Measurements from ENCODE around the gene FAM221B.

FAM221B gene

DNA sequence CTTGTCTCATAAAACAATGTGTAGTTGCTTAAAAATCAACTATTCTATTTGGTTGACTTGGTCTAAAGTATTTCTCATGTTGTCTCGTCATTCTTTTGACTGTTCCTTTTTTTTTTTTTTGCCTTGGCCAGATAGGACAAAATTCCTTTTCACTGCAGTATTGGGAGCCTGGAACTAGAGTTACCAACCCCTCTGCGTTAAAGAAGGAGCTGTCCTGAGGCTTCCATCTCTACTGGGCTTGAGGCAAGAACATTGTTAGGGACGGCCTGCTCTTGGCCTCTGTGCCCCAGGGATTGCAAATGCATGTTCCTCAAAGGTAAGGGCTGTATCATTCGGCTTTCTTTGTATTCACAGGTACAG is 38.5 kb downstream of the FAM221B start:
- DNase-seq: no peak

DNA sequence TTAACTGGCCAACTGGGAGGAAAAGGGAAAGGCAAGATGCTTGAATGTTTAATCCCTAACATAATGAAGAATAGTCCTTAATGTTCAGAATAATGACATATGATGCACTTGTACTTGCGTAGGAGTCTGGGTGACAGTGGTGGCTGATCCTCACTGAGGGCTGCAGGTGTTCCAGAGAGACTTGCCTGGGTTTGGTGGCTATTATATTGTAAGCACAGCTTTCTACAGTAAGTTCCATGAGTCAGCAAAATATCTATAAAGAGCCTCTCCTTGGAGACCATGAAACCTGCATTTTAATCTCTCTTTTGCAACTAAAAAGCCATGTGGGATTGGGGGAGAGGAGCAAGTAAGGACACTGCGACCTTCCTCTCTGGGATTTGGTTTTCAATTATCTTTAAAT is 39.0 kb downstream of the FAM221B start:
- no peak for DNase-seq

DNA sequence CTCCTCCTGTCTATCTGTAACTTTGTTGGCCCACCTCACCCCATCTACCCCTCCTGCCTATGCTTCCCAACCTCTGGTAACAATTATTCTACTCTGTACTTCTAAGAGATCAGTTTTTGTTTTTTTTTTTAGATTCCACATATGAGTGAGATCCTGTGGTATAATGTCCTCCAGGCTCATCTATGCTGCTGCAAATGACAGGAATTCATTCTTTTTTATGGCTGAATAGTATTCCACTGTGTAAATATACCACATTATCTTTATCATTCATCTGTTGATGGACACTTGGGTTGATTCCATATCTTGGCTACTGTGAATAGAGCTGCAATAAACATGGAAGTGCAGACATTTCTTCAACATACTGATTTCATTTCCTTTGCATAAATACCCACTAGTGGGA is 45.1 kb downstream of the FAM221B start:
- DNase-seq: no peak

GRCh38 chr9:35781066-35781465 is 47.5 kb downstream of the FAM221B start:
- DNase-seq: no peak

DNA sequence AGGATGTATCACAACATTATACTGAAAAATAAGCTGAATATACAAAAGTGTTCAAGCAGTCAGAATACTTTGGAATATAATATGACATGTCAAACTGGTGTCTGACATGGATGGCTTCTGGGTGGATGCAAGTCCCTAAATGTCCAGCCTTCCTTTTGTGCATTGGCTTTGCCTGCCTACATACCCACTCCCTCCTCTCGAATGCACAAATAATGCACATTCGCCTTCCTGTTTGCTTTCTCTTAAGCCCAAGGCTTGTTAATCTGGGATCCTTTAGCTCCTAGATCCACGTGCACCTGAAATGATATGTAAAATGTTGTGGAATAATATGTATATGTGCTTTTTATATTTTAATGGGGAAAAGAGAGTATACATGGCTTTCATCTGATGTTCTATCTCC is 50.0 kb downstream of the FAM221B start:
- DNase-seq: no peak

GRCh38 chr9:35776018-35776417 is 52.5 kb downstream of the FAM221B start:
- peak; percentile 89 for DNase-seq

DNA sequence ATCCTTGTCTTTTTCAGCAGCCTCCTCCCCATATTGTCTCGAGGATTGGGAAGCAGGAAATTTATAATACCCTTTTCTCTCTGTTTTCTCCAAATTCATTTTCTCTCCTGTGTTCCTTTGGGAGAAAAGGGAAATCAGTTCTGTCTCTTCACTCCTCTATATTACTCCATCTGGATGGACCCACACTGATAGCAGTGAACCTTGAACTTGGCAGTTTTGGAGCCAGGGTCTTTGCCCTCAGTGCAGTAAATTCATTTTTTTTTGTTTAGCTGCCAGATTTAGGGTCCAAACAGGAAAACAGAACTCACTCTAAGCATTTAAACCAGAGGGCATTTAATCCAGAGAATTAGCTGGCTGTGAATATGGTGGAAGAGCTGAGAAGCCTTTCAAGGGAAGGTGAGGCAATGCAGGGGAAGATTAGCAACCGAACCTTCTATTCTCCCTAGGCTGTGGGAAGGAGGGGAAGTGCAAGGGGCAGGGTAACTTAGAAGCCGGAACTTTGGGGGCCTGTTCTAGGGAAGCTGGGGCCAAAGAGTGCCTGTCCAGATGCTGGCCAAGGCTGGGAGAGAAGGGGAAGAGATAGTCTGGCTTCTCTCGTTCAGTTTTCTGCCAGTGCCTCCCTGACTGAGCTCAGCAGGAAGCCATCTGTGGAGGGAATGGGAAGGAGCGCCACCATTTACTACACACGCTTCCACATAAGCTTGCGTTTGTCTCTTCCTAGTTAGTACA is 53.5 kb downstream of the FAM221B start:
- DNase-seq: peak; percentile 28

DNA sequence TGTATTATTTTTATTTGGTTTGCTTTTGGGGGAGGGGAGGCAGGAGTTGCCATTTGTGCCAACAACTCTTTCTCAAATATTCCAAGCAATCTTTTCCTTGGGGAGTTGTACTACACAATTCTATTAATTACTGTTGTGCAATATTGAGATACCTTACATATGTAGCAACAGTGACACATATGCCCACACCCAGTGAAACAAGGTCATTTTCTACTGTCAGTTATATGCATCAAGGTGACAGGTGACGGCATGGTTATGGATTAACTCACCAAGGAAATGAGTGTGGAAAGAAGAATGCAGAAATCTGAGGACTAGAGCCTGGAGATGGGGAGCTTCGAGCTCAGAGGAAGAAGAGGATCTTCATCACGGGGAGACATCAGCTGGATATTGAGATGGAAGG is 56.6 kb downstream of the FAM221B start:
- DNase-seq: peak; percentile 55

- peak; percentile 84 for DNase-seq
Observed at GRCh38 chr9:35771534-35771933, 57.0 kb downstream of the FAM221B start.

- no peak for DNase-seq
Observed at GRCh38 chr9:35771075-35771433, 57.5 kb downstream of the FAM221B start.

GRCh38 chr9:35769763-35770162 is 58.8 kb downstream of the FAM221B start:
- DNase-seq: no peak

- DNase-seq: no peak
Observed at GRCh38 chr9:35767458-35767857, 61.1 kb downstream of the FAM221B start.

GRCh38 chr9:35766997-35767396 is 61.5 kb downstream of the FAM221B start:
- DNase-seq: no peak

Measured in NCI-H1105 treated with DMSO at 0.1 percent for 48 hours (cell line).